Right atrium auricular region (tissue), 2 donors: Measurements from ENCODE around the gene SIGLEC9. TPM values are rescaled to one million over a fixed set of nuclear protein-coding genes. Genes with fewer than 3 reads are reported as not detected.

Source experiments
- DNase-seq: peaks from one replicate; pipeline ENCODE4 v3.0.0-alpha.2; 2019; ENCODE audit warnings: low spot score
- H3K27ac ChIP-seq, 2 donors: fragments of 200-600 bp; sonication (generic); 1 replicate in 1 of 2; 2 replicates in 1 of 2; pipeline ENCODE4 v1.5.1; 2016 to 2019
- H3K27me3 ChIP-seq, 2 donors: fragments of 200-600 bp; sonication (generic); one replicate each; pipeline versions ENCODE4 v1.5.1 to v1.6.0; 2017 to 2019
- H3K36me3 ChIP-seq: fragments of 200-600 bp; sonication (generic); one replicate; pipeline ENCODE4 v1.5.1; 2016
- H3K4me1 ChIP-seq, 2 donors: fragments of 200-600 bp; sonication (generic); one replicate each; pipeline versions ENCODE4 v1.5.1 to v1.6.0; 2017 to 2019
- H3K4me3 ChIP-seq, 2 donors: fragments of 200-600 bp; sonication (generic); 1 replicate in 1 of 2; 2 replicates in 1 of 2; pipeline ENCODE4 v1.5.1; 2017 to 2019; ENCODE audit warnings: mild to moderate bottlenecking in 1 of 2, moderate library complexity in 1 of 2
- H3K9me3 ChIP-seq, 2 donors: fragments of 200-600 bp; sonication (generic); one replicate each; pipeline ENCODE4 v1.5.1; 2019
- total RNA-seq, 2 donors: library from RNA; depleted of rRNA; stranded (reverse); fragments of >200 nt; gene quantifications; one replicate each; pipeline ENCODE4 v1.1.0, GENCODE V29; 2016
- TF ChIP-seq, protein P1 (sequence below), 2 donors: fragments of 200-600 bp; sonication (generic); IDR thresholded peaks; one replicate each; pipeline ENCODE4 v1.5.1; 2019; ENCODE audit warnings: antibody characterized with exemption in 2 of 2

The SIGLEC9 gene
- total RNA-seq, 2 donors from 2014 or later, result 1.5 to 7.4 TPM

DNA sequence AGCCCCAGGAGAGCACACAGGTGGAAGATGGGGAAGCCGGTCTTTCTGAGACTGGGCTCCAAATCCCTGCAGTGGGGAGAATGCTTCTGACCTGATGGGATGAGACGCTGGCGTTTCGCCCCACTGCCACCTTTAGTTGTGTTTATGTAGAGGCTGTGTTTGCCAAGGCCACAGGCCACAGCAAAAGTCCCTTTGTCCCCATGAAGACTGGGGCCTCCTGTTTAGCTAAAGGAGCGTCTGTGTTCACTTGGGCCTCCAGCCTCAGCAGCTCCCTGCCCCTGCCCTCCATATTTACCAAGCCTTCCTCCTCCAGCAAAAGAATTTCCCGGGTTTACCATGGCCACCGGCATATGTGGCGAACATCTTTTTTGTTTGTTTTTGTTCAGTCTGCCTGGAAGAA lies 31.6 kb upstream of the SIGLEC9 start:
- Histone ChIP-seq H3K4me1 (peaks cover 0 to 3% of the 10 kb centered on the region in 2 donors), H3K27me3 (no peaks in the 10 kb centered on the region), H3K9me3 (no peaks in the 10 kb centered on the region), H3K27ac (no peak overlapping the region), H3K4me3 (no peak overlapping the region), H3K36me3 (no peaks in the 10 kb centered on the region)
- TF ChIP-seq, protein P1, sequence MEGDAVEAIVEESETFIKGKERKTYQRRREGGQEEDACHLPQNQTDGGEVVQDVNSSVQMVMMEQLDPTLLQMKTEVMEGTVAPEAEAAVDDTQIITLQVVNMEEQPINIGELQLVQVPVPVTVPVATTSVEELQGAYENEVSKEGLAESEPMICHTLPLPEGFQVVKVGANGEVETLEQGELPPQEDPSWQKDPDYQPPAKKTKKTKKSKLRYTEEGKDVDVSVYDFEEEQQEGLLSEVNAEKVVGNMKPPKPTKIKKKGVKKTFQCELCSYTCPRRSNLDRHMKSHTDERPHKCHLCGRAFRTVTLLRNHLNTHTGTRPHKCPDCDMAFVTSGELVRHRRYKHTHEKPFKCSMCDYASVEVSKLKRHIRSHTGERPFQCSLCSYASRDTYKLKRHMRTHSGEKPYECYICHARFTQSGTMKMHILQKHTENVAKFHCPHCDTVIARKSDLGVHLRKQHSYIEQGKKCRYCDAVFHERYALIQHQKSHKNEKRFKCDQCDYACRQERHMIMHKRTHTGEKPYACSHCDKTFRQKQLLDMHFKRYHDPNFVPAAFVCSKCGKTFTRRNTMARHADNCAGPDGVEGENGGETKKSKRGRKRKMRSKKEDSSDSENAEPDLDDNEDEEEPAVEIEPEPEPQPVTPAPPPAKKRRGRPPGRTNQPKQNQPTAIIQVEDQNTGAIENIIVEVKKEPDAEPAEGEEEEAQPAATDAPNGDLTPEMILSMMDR (IDR thresholded peaks at IDR 0.05), result no peak
- DNase-seq, result no peak

DNA sequence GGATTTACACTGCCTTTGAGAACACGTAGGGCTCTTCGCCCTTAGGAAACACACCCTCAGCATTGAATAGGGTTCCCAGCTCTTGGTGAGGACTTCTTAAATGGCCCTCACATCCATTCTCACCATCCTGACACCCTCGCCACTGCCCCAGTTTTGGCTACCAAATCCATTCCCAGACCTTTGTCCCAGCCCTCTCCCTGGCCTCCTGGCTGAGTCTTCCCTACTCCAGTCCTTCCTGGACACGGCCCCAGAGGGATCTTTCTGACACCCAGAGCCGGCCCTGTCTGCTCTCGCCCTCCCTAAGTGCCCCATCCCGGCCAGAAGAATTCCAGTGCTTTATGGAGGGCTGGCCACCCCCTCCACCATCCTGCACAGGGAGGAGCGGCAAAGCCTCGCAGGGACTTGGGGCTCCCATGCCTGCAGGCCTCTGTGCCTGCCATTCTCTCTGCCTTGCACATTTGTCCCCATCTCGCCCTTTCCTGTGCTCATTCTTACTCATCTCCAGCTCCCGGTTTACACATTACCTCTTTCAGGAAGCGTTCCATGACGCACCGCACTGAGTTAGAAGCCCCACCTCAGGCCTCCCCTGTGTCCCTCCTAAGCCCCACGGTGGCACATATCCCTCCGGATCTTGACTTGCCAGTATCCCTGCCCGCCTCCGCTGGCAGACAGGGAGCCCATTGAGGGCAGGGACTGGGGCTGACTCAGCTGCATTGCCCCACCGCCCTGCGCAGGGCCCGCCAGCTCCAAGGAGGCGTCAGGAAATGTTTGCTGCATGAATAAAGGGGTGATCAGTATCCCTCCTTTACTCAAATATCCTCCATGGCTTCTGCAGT lies 31.0 kb upstream of the SIGLEC9 start:
- Histone ChIP-seq H3K9me3 (no peaks in the 10 kb centered on the region), H3K27ac (no peak overlapping the region), H3K36me3 (no peaks in the 10 kb centered on the region), H3K27me3 (no peaks in the 10 kb centered on the region), H3K4me3 (no peak overlapping the region), H3K4me1 (peaks cover 0 to 3% of the 10 kb centered on the region in 2 donors)
- no peak for DNase-seq
- TF ChIP-seq, protein P1 (IDR thresholded peaks at IDR 0.05), result no peak

DNA sequence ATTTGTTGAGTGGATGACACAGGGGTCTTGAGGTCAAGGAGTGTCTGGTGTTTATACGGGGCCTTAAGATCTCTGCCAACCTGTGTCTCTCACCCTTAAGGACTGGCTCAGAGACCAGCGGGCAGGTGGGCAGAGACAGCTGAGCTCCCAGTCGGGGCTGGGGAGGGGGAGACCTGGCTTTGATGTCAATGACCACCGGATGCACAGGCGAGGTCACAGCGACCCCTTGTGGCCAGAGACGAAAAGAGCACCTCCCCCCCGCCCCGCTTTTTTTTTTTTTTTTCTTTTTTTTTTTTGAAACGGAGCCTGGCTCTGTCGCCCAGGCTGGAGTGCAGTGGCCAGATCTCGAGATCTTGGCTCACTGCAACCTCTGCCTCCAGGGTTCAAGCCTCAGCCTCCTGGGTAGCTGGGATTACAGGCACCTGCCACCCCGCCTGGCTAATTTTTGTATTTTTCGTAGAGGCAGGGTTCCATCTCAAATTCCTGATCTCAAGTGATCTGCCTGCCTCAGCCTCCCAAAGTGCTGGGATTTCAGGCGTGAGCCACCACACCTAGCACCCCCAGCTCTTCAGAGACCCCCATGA lies 29.9 kb upstream of the SIGLEC9 start:
- no peaks in the 10 kb centered on the region for H3K9me3 ChIP-seq
- TF ChIP-seq, protein P1 (IDR thresholded peaks at IDR 0.05), result peak; percentile 57 to 80
- no peak for DNase-seq

DNA sequence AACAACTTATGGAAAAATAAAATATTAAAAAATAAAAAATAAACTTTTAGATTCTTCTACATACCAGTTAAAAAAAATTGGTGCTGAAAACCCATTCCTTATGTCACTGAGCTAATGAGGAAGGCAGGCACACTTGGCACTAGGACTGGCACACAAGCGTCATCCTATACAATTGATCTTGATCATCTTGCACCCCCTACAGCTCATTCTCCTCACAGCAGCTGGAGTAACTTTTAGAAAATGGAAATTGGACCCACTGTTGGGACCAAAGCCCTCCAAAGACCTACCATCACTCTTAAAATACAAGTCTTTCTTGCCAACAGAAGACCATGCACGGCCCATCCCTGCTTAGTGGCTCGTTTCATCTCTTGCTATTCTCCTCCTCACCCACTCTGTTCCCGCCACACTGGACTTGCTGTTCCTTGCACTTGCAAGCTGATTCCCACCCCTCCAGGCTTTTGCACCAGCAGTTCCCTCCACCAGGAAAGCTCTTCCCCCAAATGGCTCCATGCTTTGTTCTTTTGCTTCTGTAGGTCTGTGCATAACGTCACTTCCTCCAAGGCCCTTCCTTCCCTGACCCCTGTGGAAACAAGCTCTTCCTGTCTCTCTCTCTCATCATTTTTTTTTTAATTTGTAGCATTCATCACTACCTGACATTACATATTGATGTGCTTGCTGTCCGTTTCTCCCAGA lies 28.1 kb upstream of the SIGLEC9 start:
- Histone ChIP-seq H3K27me3 (no peaks in the 10 kb centered on the region), H3K36me3 (no peaks in the 10 kb centered on the region), H3K4me3 (no peak overlapping the region), H3K4me1 (peaks cover 0 to 31% of the 10 kb centered on the region in 2 donors), H3K9me3 (no peaks in the 10 kb centered on the region), H3K27ac (no peak overlapping the region)
- TF ChIP-seq, protein P1 (IDR thresholded peaks at IDR 0.05), result no peak
- DNase-seq, result no peak

More for the DNA sequence above, 29.9 kb upstream of the SIGLEC9 start:
- H3K27me3 ChIP-seq, result no peaks in the 10 kb centered on the region
- no peak overlapping the region for H3K27ac ChIP-seq
- no peak overlapping the region for H3K4me3 ChIP-seq
- peaks cover 0 to 13% of the 10 kb centered on the region in 2 donors for H3K4me1 ChIP-seq
- no peaks in the 10 kb centered on the region for H3K36me3 ChIP-seq

DNA sequence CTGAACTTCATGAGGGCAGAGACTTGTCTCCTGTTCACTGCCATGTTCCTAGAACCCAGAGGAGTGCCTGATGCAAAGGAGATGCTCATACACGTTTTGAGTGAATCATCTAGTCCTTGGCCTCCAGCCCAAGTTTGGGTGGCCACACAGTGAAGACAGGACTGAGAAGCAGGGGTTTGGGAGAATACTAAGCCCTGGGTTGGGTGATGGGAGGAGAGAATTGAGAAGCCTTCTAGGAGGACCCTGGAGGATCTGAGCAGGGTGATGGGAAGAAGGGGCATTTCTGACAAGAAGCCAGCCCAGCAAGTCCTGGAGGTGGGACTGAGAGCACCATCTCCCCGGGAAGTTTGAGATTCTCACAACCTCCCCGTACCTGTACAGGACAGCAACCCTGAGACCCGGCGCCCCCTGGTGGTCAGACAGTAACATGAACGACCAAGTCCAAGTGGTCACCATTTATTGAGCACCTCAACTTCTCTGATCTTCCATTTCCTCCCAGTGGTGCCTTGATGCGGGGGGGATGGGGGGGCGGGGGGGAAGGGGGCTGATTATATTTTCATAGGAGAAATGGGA lies 27.5 kb upstream of the SIGLEC9 start:
- H3K27ac ChIP-seq, result no peak overlapping the region
- H3K27me3 ChIP-seq, result no peaks in the 10 kb centered on the region
- H3K36me3 ChIP-seq, result peaks cover 2% of the 10 kb centered on the region
- H3K4me3 ChIP-seq, result no peak overlapping the region
- H3K4me1 ChIP-seq, result peaks cover 0 to 36% of the 10 kb centered on the region in 2 donors
- TF ChIP-seq, protein P1 (IDR thresholded peaks at IDR 0.05), result peak; percentile 63 to 72
- no peak for DNase-seq
- no peaks in the 10 kb centered on the region for H3K9me3 ChIP-seq
